Calu3 (cell line): Measurements from ENCODE around the gene TRIM44. TPM values are rescaled to one million over a fixed set of nuclear protein-coding genes. Genes with fewer than 3 reads are reported as not detected.

Experiments used
- BruUV-seq: library from RNA; stranded (reverse); fragments of 400-500 nt; replicated peaks from 2 replicates; lab custom pipeline; 2021; lab: Mats Ljungman, UMichigan
- CTCF ChIA-PET: fragments of 300-600 bp; sonication (Branson Sonifier 250); formaldehyde crosslinking; loops from one replicate; lab custom pipeline; 2022; ENCODE audit warnings: antibody characterized with exemption; lab: Charles Lee
- DNase-seq: peaks from one replicate; pipeline ENCODE4 v3.0.0; 2022
- H3K27ac Mint-ChIP-seq: one replicate; pipeline ENCODE4 v1.8.0; 2022; ENCODE audit warnings: mixed read lengths; ENCODE audit not compliant: unreplicated experiment
- H3K27me3 Mint-ChIP-seq: one replicate; pipeline ENCODE4 v1.8.0; 2022; ENCODE audit warnings: mixed read lengths; ENCODE audit not compliant: unreplicated experiment
- H3K36me3 Mint-ChIP-seq: one replicate; pipeline ENCODE4 v1.8.0; 2022; ENCODE audit warnings: mild to moderate bottlenecking, moderate library complexity, mixed read lengths; ENCODE audit not compliant: insufficient read depth, unreplicated experiment
- H3K4me1 Mint-ChIP-seq: one replicate; pipeline ENCODE4 v1.8.0; 2022; ENCODE audit warnings: mild to moderate bottlenecking, low read depth, mixed read lengths; ENCODE audit not compliant: unreplicated experiment
- H3K4me3 Mint-ChIP-seq: one replicate; pipeline ENCODE4 v1.8.0; 2022; ENCODE audit warnings: mild to moderate bottlenecking, low read depth, moderate library complexity, mixed read lengths; ENCODE audit not compliant: unreplicated experiment
- H3K9me3 Mint-ChIP-seq: one replicate; pipeline ENCODE4 v1.8.0; 2022; ENCODE audit warnings: low read depth, mixed read lengths; ENCODE audit not compliant: unreplicated experiment
- CTCF ChIP-seq: fragments of 200-600 bp; IDR thresholded peaks from one replicate; pipeline ENCODE4 v1.8.0; 2022; ENCODE audit warnings: antibody characterized with exemption; ENCODE audit not compliant: unreplicated experiment
- intact Hi-C: fragments of 100-400 bp; cut with micrococcal nuclease; formaldehyde crosslinking; loops from one replicate; pipeline ENCODE4 v1.10.0; 2022; ENCODE audit not compliant: unreplicated experiment
- total RNA-seq: library from RNA; stranded (reverse); gene quantifications from 2 replicates; pipeline ENCODE4 v1.2.3, GENCODE V29; 2022

Gene TRIM44
- total RNA-seq, 1 experiment from 2014 or later, result 71.3 TPM

GRCh38 chr11:35678975-35679374 lies 16.4 kb downstream of the TRIM44 start:
- Mint-ChIP-seq H3K27me3 (no peaks in the 10 kb centered on the region), H3K36me3 (no peaks in the 10 kb centered on the region), H3K27ac (no peak overlapping the region), H3K4me1 (peaks cover 52% of the 10 kb centered on the region), H3K4me3 (no peak overlapping the region), H3K9me3 (no peaks in the 10 kb centered on the region)
- no TSS peak for BruUV-seq
- no peak for DNase-seq
- intact Hi-C loops, result no loop called here
- TF ChIP-seq CTCF, result no peak
- CTCF ChIA-PET, result no interaction called here

- intact Hi-C loops, result no loop called here
- Mint-ChIP-seq H3K27ac (no peak overlapping the region), H3K36me3 (peaks cover 2% of the 10 kb centered on the region), H3K27me3 (no peaks in the 10 kb centered on the region), H3K9me3 (no peaks in the 10 kb centered on the region), H3K4me3 (no peak overlapping the region), H3K4me1 (peaks cover 49% of the 10 kb centered on the region)
- no peak for DNase-seq
- no TSS peak for BruUV-seq
- TF ChIP-seq CTCF, result no peak
- CTCF ChIA-PET, result no interaction called here
Measured at GRCh38 chr11:35680506-35680905, 17.9 kb downstream of the TRIM44 start.

- peaks cover 43% of the 10 kb centered on the region for H3K4me1 Mint-ChIP-seq
- H3K27ac Mint-ChIP-seq, result no peak overlapping the region
- no peaks in the 10 kb centered on the region for H3K9me3 Mint-ChIP-seq
- CTCF ChIA-PET, result no interaction called here
- no peak for TF ChIP-seq CTCF
- no peaks in the 10 kb centered on the region for H3K27me3 Mint-ChIP-seq
- intact Hi-C loops, result no loop called here
- peaks cover 4% of the 10 kb centered on the region for H3K36me3 Mint-ChIP-seq
- BruUV-seq, result no TSS peak
- no peak for DNase-seq
- H3K4me3 Mint-ChIP-seq, result no peak overlapping the region
Measured at GRCh38 chr11:35681163-35681767, 18.7 kb downstream of the TRIM44 start.

GRCh38 chr11:35682230-35683173 lies 19.9 kb downstream of the TRIM44 start:
- Mint-ChIP-seq H3K27me3 (no peaks in the 10 kb centered on the region), H3K27ac (no peak overlapping the region), H3K36me3 (peaks cover 4% of the 10 kb centered on the region), H3K4me3 (no peak overlapping the region), H3K4me1 (peaks cover 35% of the 10 kb centered on the region), H3K9me3 (no peaks in the 10 kb centered on the region)
- no TSS peak for BruUV-seq
- DNase-seq, result peak; percentile 3
- intact Hi-C loops, result no loop called here
- CTCF ChIA-PET, result no interaction called here
- TF ChIP-seq CTCF, result no peak
